Stimulated activated CD8-positive, alpha-beta memory T cell treated with anti-CD3 and anti-CD28 coated beads, Interleukin-7, amount 100 ng/mL, for 4 hours (primary cell): ENCODE measurements around the gene ZNF217.
"Not testable (repeated sequence)": the region's sequence is repeated elsewhere in the genome, so short reads cannot be mapped to it uniquely, and the experiment has no call there.

Experiments used
- DNase-seq, 2 donors: peaks; one replicate each; pipeline ENCODE4 v3.0.0-alpha.2; 2020; ENCODE audit warnings: low read depth in 2 of 2

Gene ZNF217

GRCh38 chr20:53569005-53569404 lies 24.6 kb downstream of the ZNF217 start:
- DNase-seq: no peak

GRCh38 chr20:53568351-53568750 lies 25.3 kb downstream of the ZNF217 start:
- no peak for DNase-seq

GRCh38 chr20:53567379-53567917 lies 26.2 kb downstream of the ZNF217 start:
- no peak for DNase-seq

GRCh38 chr20:53566623-53567022 lies 27.0 kb downstream of the ZNF217 start:
- DNase-seq: not testable (repeated sequence)

GRCh38 chr20:53565254-53565653 lies 28.4 kb downstream of the ZNF217 start:
- no peak for DNase-seq

- DNase-seq: not testable (repeated sequence)
Observed at GRCh38 chr20:53562104-53562764, 31.4 kb downstream of the ZNF217 start.

GRCh38 chr20:53561505-53561904 lies 32.1 kb downstream of the ZNF217 start:
- DNase-seq: no peak

GRCh38 chr20:53559816-53560215 lies 33.8 kb downstream of the ZNF217 start:
- no peak for DNase-seq

- DNase-seq: no peak
Observed at GRCh38 chr20:53557130-53557529, 36.5 kb downstream of the ZNF217 start.

- DNase-seq: no peak
Observed at GRCh38 chr20:53556267-53556897, 37.3 kb downstream of the ZNF217 start.

- DNase-seq: no peak
Observed at GRCh38 chr20:53555816-53556215, 37.8 kb downstream of the ZNF217 start.

GRCh38 chr20:53555081-53555480 lies 38.6 kb downstream of the ZNF217 start:
- no peak for DNase-seq

- not testable (repeated sequence) for DNase-seq
Observed at GRCh38 chr20:53552572-53552893, 41.1 kb downstream of the ZNF217 start.

- DNase-seq: not testable (repeated sequence)
Observed at GRCh38 chr20:53551719-53552571, 41.7 kb downstream of the ZNF217 start.

- no peak for DNase-seq
Observed at GRCh38 chr20:53550280-53551187, 43.1 kb downstream of the ZNF217 start.

GRCh38 chr20:53547664-53548239 lies 45.9 kb downstream of the ZNF217 start:
- no peak for DNase-seq

GRCh38 chr20:53539516-53539915 lies 54.1 kb downstream of the ZNF217 start:
- no peak for DNase-seq

- not testable (repeated sequence) for DNase-seq
Observed at GRCh38 chr20:53536382-53536781, 57.3 kb downstream of the ZNF217 start.

GRCh38 chr20:53535878-53536277 lies 57.8 kb downstream of the ZNF217 start:
- DNase-seq: no peak

- no peak for DNase-seq
Observed at GRCh38 chr20:53534037-53534436, 59.6 kb downstream of the ZNF217 start.

GRCh38 chr20:53533500-53533899 lies 60.1 kb downstream of the ZNF217 start:
- DNase-seq: no peak
